DND-41 (cell line): Measurements from ENCODE around the gene TEAD1.

Source experiments
- ATAC-seq: fragments of 200-7000 bp; cut with Tn5 transposase; 3 replicates; pipeline ENCODE4 v1.9.1; 2021; ENCODE audit warnings: low read depth; ENCODE audit not compliant: insufficient read depth
- DNase-seq: peaks from one replicate; pipeline ENCODE4 v3.0.0-alpha.2; 2020
- H2AFZ ChIP-seq: 2 replicates; pipeline ENCODE4 v1.6.0; 2012; ENCODE audit warnings: low read depth, low read length
- H3K27ac ChIP-seq: 2 replicates; pipeline ENCODE4 v1.5.1; 2012; ENCODE audit warnings: low read length, inconsistent platforms
- H3K27me3 ChIP-seq: fragments of 200-600 bp; sonication (generic); 2 replicates; pipeline ENCODE4 v1.6.0; 2012; ENCODE audit warnings: low read length, mild to moderate bottlenecking, inconsistent platforms; ENCODE audit not compliant: insufficient read depth, poor library complexity
- H3K36me3 ChIP-seq: 2 replicates; pipeline ENCODE4 v1.5.1; 2012; ENCODE audit warnings: low read length, inconsistent platforms; ENCODE audit not compliant: insufficient read depth
- H3K4me1 ChIP-seq: 2 replicates; pipeline ENCODE4 v1.5.1; 2012; ENCODE audit warnings: mild to moderate bottlenecking, low read length; ENCODE audit not compliant: insufficient read depth
- H3K4me2 ChIP-seq: 2 replicates; pipeline ENCODE4 v1.6.0; 2012; ENCODE audit warnings: mild to moderate bottlenecking, moderate library complexity, low read length, inconsistent platforms; ENCODE audit not compliant: insufficient read depth
- H3K4me3 ChIP-seq, 2 experiments: fragments of 200-600 bp in 1 of 2; shearing (Covaris generic) in 1 of 2; 2 replicates each; pipeline ENCODE4 v1.5.1; 2012 to 2016; ENCODE audit warnings: inconsistent platforms in 2 of 2, low read length in 2 of 2, mild to moderate bottlenecking in 2 of 2, low read depth in 1 of 2, moderate library complexity in 1 of 2
- H3K79me2 ChIP-seq: 2 replicates; pipeline ENCODE4 v1.6.0; 2012; ENCODE audit warnings: low read length, inconsistent platforms; ENCODE audit not compliant: insufficient read depth
- H3K9ac ChIP-seq: 2 replicates; pipeline ENCODE4 v1.6.0; 2012; ENCODE audit warnings: low read depth, mild to moderate bottlenecking, inconsistent platforms, low read length, moderate library complexity
- H3K9me3 ChIP-seq: 2 replicates; pipeline ENCODE4 v1.5.1; 2012; ENCODE audit warnings: low read length, moderate library complexity, mild to moderate bottlenecking, inconsistent platforms; ENCODE audit not compliant: insufficient read depth, severe bottlenecking
- H4K20me1 ChIP-seq: 2 replicates; pipeline ENCODE4 v1.6.0; 2012; ENCODE audit warnings: low read length; ENCODE audit not compliant: insufficient read depth
- EZH2 ChIP-seq: IDR thresholded peaks from 3 replicates; pipeline ENCODE4 v1.6.1; 2012; ENCODE audit warnings: borderline replicate concordance, low read depth, mild to moderate bottlenecking, moderate library complexity, low read length, inconsistent platforms; ENCODE audit not compliant: severe bottlenecking
- TF ChIP-seq, protein P1 (sequence below): IDR thresholded peaks from 2 replicates; pipeline ENCODE4 v1.5.1; 2012; ENCODE audit warnings: borderline replicate concordance, low read length, moderate library complexity, mild to moderate bottlenecking; ENCODE audit not compliant: poor library complexity, severe bottlenecking; ENCODE audit errors: extremely low read depth

The TEAD1 gene

GRCh38 chr11:12993626-12994025 is 319.4 kb downstream of the TEAD1 start:
- Histone ChIP-seq H3K9ac (no peak overlapping the region), H3K79me2 (no peaks in the 10 kb centered on the region), H3K4me2 (no peak overlapping the region), H2AFZ (no peak overlapping the region), H3K4me1 (no peaks in the 10 kb centered on the region), H3K36me3 (no peaks in the 10 kb centered on the region), H3K4me3 (no peak overlapping the region), H3K9me3 (no peaks in the 10 kb centered on the region), H3K27ac (no peak overlapping the region), H3K27me3 (no peaks in the 10 kb centered on the region), H4K20me1 (no peaks in the 10 kb centered on the region)
- no peak for TF ChIP-seq EZH2
- TF ChIP-seq, protein P1, sequence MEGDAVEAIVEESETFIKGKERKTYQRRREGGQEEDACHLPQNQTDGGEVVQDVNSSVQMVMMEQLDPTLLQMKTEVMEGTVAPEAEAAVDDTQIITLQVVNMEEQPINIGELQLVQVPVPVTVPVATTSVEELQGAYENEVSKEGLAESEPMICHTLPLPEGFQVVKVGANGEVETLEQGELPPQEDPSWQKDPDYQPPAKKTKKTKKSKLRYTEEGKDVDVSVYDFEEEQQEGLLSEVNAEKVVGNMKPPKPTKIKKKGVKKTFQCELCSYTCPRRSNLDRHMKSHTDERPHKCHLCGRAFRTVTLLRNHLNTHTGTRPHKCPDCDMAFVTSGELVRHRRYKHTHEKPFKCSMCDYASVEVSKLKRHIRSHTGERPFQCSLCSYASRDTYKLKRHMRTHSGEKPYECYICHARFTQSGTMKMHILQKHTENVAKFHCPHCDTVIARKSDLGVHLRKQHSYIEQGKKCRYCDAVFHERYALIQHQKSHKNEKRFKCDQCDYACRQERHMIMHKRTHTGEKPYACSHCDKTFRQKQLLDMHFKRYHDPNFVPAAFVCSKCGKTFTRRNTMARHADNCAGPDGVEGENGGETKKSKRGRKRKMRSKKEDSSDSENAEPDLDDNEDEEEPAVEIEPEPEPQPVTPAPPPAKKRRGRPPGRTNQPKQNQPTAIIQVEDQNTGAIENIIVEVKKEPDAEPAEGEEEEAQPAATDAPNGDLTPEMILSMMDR = no peak
- ATAC-seq (no peak), DNase-seq (no peak)
